CD4-positive, alpha-beta T cell (primary cell): ENCODE results near the gene AGBL4. TPM values are rescaled to one million over a fixed set of nuclear protein-coding genes. Genes with fewer than 3 reads are reported as not detected.

ENCODE experiments used
- ATAC-seq: fragments of 200-7000 bp; cut with Tn5 transposase; one replicate; pipeline ENCODE4 v1.10.0; 2022; ENCODE audit warnings: mild to moderate bottlenecking; ENCODE audit not compliant: poor library complexity
- CTCF ChIA-PET: fragments of 350-600 bp; sonication (Branson Sonifier 250); formaldehyde crosslinking; loops from one replicate; lab custom pipeline; 2021; ENCODE audit warnings: antibody characterized with exemption, inconsistent platforms; lab: Charles Lee
- POLR2A ChIA-PET: fragments of 350-600 bp; sonication (Branson Sonifier 250); formaldehyde crosslinking; loops from one replicate; lab custom pipeline; 2021; ENCODE audit warnings: antibody characterized with exemption, inconsistent platforms; lab: Charles Lee
- DNase-seq, 14 experiments: peaks; one replicate each; pipeline ENCODE4 v3.0.0-alpha.2; 2013 to 2020; ENCODE audit warnings: mixed read lengths in 2 of 14
- H3K27ac ChIP-seq, 2 donors: one replicate each; pipeline versions ENCODE4 v1.5.1 to v1.7.0; 2013; ENCODE audit warnings: low read length in 2 of 2, low read depth in 1 of 2, mild to moderate bottlenecking in 1 of 2
- H3K27me3 ChIP-seq, 2 experiments: 1 replicate in 1 of 2; 2 replicates in 1 of 2; pipeline versions ENCODE4 v1.6.1 to v1.7.0; 2013; ENCODE audit warnings: low read length in 2 of 2, control low read depth in 1 of 2, mild to moderate bottlenecking in 1 of 2, moderate library complexity in 1 of 2; ENCODE audit not compliant: insufficient read depth in 2 of 2, control insufficient read depth in 1 of 2
- H3K36me3 ChIP-seq: one replicate; pipeline ENCODE4 v1.6.1; 2013; ENCODE audit warnings: low read length, control low read depth; ENCODE audit not compliant: insufficient read depth
- H3K4me1 ChIP-seq: one replicate; pipeline ENCODE4 v1.6.1; 2013; ENCODE audit warnings: low read length, control low read depth; ENCODE audit not compliant: insufficient read depth
- H3K4me3 ChIP-seq: one replicate; pipeline ENCODE4 v1.5.1; 2013; ENCODE audit warnings: mild to moderate bottlenecking, low read length, moderate library complexity
- H3K9me3 ChIP-seq, 2 experiments: 1 replicate in 1 of 2; 2 replicates in 1 of 2; pipeline versions ENCODE4 v1.6.1 to v1.7.0; 2013; ENCODE audit warnings: low read length in 2 of 2, mild to moderate bottlenecking in 2 of 2, control low read depth in 1 of 2, moderate library complexity in 1 of 2; ENCODE audit not compliant: control insufficient read depth in 1 of 2, insufficient read depth in 1 of 2
- H3K27ac Mint-ChIP-seq: one replicate; pipeline ENCODE4 v1.8.0; 2020; ENCODE audit warnings: mixed read lengths
- H3K27me3 Mint-ChIP-seq: one replicate; pipeline ENCODE4 v1.8.0; 2021; ENCODE audit warnings: mixed read lengths
- H3K36me3 Mint-ChIP-seq: one replicate; pipeline ENCODE4 v1.8.0; 2021; ENCODE audit warnings: low read depth, mixed read lengths
- H3K4me1 Mint-ChIP-seq: one replicate; pipeline ENCODE4 v1.8.0; 2021; ENCODE audit warnings: low read depth, mixed read lengths
- H3K4me3 Mint-ChIP-seq: one replicate; pipeline ENCODE4 v1.8.0; 2020; ENCODE audit warnings: mild to moderate bottlenecking, mixed read lengths
- H3K9me3 Mint-ChIP-seq: one replicate; pipeline ENCODE4 v1.8.0; 2020; ENCODE audit warnings: mixed read lengths
- intact Hi-C, 2 experiments: fragments of 100-400 bp; cut with DNase I in 1 of 2; cut with micrococcal nuclease in 1 of 2; formaldehyde crosslinking; loops; one replicate each; pipeline versions ENCODE4 v1.15.1 to v1.9.0; 2023 to 2025; cut with DNase I, micrococcal nuclease
- total RNA-seq, 174 experiments: library from RNA in 2 of 174; stranded (reverse) in 2 of 174; gene quantifications; one replicate each; pipeline ENCODE4 v1.2.3 and lab custom pipeline; 2021 to 2026
- TF ChIP-seq, protein P1 (sequence below): fragments of 200-600 bp; IDR thresholded peaks from one replicate; pipeline ENCODE4 v1.8.0; 2022; ENCODE audit warnings: antibody characterized with exemption, mild to moderate bottlenecking

The AGBL4 gene
- total RNA-seq, 2 experiments from 2014 or later = 0.11 TPM; not detected in 1

DNA sequence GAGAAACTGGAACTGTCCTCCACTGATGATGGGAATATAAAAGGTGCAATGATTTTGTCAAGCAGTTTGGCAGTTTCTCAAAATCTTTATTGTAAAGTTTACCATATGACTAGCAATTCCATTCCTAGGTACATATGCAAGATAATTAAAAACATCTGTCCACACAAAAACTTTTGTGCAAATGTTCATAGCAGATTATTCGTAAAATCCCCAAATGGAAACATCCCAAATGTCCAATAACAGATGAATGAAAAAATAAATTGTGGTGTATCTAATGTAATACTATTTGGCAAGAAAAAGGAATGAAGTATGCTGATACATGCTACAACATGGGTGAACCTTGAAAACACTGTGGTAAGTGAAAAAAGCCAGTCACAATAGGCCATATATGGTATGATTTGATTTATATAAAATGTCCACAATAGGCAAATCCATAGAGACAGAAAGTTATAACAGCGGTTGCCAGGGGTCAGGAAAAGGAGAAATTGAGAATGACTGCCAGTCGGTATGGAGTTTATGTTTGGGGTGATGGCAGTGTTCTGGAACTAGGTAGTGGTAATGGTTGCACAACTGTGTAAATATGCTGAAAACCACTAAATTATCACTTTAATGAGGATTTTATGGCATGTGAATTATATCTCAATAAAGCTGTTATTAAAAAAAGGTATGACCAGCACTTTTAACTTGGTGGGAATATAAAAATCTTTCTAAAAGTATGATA, 1165.4 kb downstream of the AGBL4 start:
- ChIA-PET CTCF (no interaction called here), POLR2A (no interaction called here)
- Mint-ChIP-seq H3K27ac (no peak overlapping the region), H3K27me3 (no peaks in the 10 kb centered on the region), H3K4me3 (no peak overlapping the region), H3K36me3 (no peaks in the 10 kb centered on the region), H3K4me1 (no peaks in the 10 kb centered on the region), H3K9me3 (peaks cover 6% of the 10 kb centered on the region)
- ATAC-seq = no peak
- intact Hi-C loops = no loop called here
- Histone ChIP-seq H3K4me1 (no peaks in the 10 kb centered on the region), H3K4me3 (no peak overlapping the region), H3K27me3 (no peaks in the 10 kb centered on the region), H3K36me3 (no peaks in the 10 kb centered on the region), H3K9me3 (peaks cover 0 to 8% of the 10 kb centered on the region in 2 experiments), H3K27ac (no peak overlapping the region)
- TF ChIP-seq, protein P1, sequence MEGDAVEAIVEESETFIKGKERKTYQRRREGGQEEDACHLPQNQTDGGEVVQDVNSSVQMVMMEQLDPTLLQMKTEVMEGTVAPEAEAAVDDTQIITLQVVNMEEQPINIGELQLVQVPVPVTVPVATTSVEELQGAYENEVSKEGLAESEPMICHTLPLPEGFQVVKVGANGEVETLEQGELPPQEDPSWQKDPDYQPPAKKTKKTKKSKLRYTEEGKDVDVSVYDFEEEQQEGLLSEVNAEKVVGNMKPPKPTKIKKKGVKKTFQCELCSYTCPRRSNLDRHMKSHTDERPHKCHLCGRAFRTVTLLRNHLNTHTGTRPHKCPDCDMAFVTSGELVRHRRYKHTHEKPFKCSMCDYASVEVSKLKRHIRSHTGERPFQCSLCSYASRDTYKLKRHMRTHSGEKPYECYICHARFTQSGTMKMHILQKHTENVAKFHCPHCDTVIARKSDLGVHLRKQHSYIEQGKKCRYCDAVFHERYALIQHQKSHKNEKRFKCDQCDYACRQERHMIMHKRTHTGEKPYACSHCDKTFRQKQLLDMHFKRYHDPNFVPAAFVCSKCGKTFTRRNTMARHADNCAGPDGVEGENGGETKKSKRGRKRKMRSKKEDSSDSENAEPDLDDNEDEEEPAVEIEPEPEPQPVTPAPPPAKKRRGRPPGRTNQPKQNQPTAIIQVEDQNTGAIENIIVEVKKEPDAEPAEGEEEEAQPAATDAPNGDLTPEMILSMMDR = no peak
- DNase-seq = no peak

DNA sequence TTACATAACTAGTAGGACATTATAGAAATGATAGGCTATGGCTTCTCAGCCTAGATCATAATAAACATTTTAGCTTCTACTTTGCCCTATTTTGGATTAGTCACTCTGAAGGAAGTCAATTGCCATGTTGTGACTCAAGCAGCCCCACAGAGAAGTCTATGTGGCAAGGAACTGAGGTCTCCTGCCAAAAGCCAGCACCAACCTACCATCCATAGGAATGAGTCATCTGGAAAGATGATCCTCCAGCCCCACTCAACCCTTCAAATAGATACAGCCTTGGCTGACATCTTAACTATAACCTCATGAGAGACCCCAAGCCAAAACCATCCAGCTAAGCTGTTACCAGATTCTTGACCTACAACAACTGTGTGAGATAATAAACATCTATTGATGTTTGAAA, 1170.7 kb downstream of the AGBL4 start:
- Histone ChIP-seq H3K36me3 (no peaks in the 10 kb centered on the region), H3K27me3 (no peaks in the 10 kb centered on the region), H3K4me1 (no peaks in the 10 kb centered on the region), H3K9me3 (no peaks in the 10 kb centered on the region), H3K27ac (no peak overlapping the region), H3K4me3 (no peak overlapping the region)
- ATAC-seq (no peak), DNase-seq (no peak)
- Mint-ChIP-seq H3K4me3 (no peak overlapping the region), H3K9me3 (no peaks in the 10 kb centered on the region), H3K27me3 (peaks cover 5% of the 10 kb centered on the region), H3K4me1 (no peaks in the 10 kb centered on the region), H3K36me3 (no peaks in the 10 kb centered on the region), H3K27ac (no peak overlapping the region)
- CTCF ChIA-PET = interaction anchor here (2.4 kb wide), 1 partner anchor 10 kb away, joined by 5 read pairs; no protein-coding TSS in a partner anchor
- TF ChIP-seq, protein P1 = no peak
- intact Hi-C loops = no loop called here
- POLR2A ChIA-PET = no interaction called here

DNA sequence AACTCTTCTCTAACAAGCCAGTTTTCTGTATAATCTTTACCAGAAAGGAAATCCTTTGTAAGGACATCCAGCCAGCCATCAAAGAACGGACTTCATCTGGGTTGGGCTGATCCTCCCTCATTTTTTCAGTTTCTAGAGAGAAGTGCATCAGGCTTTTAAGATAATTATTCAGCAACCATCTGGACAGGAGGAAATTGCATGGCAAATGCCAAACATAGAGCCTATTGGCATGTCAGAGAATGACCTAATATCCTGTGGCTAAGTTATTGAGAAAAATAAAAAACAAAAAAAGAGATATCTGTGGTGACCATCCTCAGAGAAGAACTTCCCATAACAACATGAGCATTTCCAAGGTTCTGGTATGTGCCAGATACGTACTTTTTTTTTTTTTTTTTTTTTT, 1172.1 kb downstream of the AGBL4 start:
- CTCF ChIA-PET = no interaction called here
- no peak for DNase-seq

More for the DNA sequence above, 1172.1 kb downstream of the AGBL4 start:
- Mint-ChIP-seq H3K27ac (no peak overlapping the region), H3K9me3 (no peaks in the 10 kb centered on the region), H3K4me1 (no peaks in the 10 kb centered on the region), H3K36me3 (no peaks in the 10 kb centered on the region), H3K4me3 (no peak overlapping the region), H3K27me3 (peaks cover 5% of the 10 kb centered on the region)
- TF ChIP-seq, protein P1 = no peak
- no peak overlapping the region for H3K27ac ChIP-seq
- H3K4me3 ChIP-seq = no peak overlapping the region
- H3K36me3 ChIP-seq = no peaks in the 10 kb centered on the region
- POLR2A ChIA-PET = no interaction called here
- H3K9me3 ChIP-seq = no peaks in the 10 kb centered on the region
- no peaks in the 10 kb centered on the region for H3K27me3 ChIP-seq
- no peak for ATAC-seq
- intact Hi-C loops = no loop called here
- no peaks in the 10 kb centered on the region for H3K4me1 ChIP-seq
